DMS79 treated with DMSO at 0.1 percent for 48 hours (cell line): Measurements from ENCODE around the gene VMAC.

Source experiments
- DNase-seq: peaks from one replicate; lab custom pipeline; 2025; lab: John Stamatoyannopoulos, UW

Gene VMAC

GRCh38 chr19:5953030-5953589 lies 48.4 kb downstream of the VMAC start:
- DNase-seq: no peak

GRCh38 chr19:5953680-5954213 lies 49.1 kb downstream of the VMAC start:
- DNase-seq: peak; percentile 7

- DNase-seq: no peak
These were observed 49.6 kb downstream of the VMAC start for GRCh38 chr19:5954293-5954692.

- no peak for DNase-seq
These were observed 50.9 kb downstream of the VMAC start for GRCh38 chr19:5955636-5955935.

- DNase-seq: no peak
These were observed 51.7 kb downstream of the VMAC start for GRCh38 chr19:5956323-5956722.

- DNase-seq: no peak
These were observed 52.1 kb downstream of the VMAC start for GRCh38 chr19:5956728-5957127.

- no peak for DNase-seq
These were observed 52.5 kb downstream of the VMAC start for GRCh38 chr19:5957170-5957569.

GRCh38 chr19:5958074-5958850 lies 53.6 kb downstream of the VMAC start:
- no peak for DNase-seq

GRCh38 chr19:5958851-5959122 lies 54.1 kb downstream of the VMAC start:
- DNase-seq: no peak

- no peak for DNase-seq
These were observed 54.8 kb downstream of the VMAC start for GRCh38 chr19:5959260-5960004.
